Measurements from ENCODE around the gene MYADML2.

The MYADML2 gene

DNA sequence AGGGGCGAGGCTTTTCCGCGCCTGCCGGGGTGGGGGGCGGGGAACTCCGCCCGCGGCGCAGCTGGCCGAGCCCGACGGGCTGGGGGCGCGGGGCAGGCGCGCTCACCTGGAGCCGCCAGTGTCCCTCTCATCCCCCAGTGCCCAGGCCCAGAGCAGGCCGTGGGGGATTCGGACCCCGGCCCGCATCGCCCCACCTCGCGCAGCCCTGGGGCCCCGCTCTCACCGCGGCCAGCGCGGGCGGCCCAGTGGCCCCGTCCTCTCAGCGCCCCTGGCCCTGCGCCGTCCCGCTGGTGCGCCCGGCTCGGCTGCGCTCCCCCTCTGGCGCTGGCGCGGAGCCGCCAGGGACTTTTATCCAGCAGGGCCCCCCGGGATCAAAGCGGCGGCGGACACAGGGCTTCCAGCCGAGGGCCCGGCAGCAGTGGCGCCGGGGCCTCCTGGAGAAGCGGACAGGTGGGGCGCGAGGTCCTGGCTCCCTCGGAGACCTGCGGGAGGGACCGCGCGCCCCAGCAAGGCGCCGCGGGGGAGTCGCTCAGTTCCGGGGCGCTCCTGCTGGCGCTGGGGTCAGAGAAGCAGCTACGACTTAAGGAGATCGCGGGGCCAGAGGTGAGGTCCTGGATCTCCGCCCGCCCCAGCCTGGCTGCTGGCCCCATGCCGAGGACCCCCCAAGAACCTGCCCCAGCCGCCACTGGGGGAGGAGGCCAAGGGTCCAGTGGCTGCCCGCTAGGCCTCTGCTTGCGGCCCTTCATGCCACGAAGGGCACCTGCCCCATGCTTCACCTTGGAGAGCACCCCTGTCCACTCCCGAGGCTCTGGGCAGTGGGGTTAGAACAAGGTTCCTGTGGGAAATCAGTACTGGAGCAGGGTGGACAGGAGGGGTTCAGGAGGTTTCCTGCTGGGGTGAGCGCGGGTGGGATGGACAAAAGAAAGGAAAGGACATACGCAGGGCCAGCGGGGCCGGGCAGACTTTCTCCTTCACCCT, 14.8 kb upstream of the MYADML2 start:
- ChIA-PET POLR2A (no interaction called here), CTCF (interaction anchor here (1.5 to 6.4 kb wide), 7 partner anchors 8 to 68 kb away, joined by 3 to 117 read pairs (median 6); partner anchors contain the start of genes CENPX and LRRC45)
- H3K27me3 ChIP-seq (replicated peaks in 2 of 5; ENCODE audit: control insufficient read depth in 4 of 5, insufficient read depth in 5 of 5, low read length in 4 of 5): peaks cover 0 to 63% (median 21%) of the 10 kb centered on the region in 5 experiments
- DNase-seq: no peak
- H3K36me3 ChIP-seq (ENCODE audit: control insufficient read depth in 4 of 4, insufficient read depth in 4 of 4, low read length in 3 of 4): no peaks in the 10 kb centered on the region
- H3K4me1 ChIP-seq (ENCODE audit: control extremely low read depth in 1 of 4, control insufficient read depth in 4 of 4, insufficient read depth in 4 of 4, low read length in 3 of 4): peaks cover 0 to 37% (median 32%) of the 10 kb centered on the region in 4 experiments
- 15% methylated on average over 65 of the region's 82 CpGs for WGBS (ENCODE audit: insufficient coverage)
- H3K9me3 ChIP-seq (ENCODE audit: control extremely low read depth in 1 of 5, control insufficient read depth in 4 of 5, insufficient read depth in 2 of 5, low read depth in 1 of 5, low read length in 4 of 5): no peaks in the 10 kb centered on the region
- no peak overlapping the region for H3K27ac ChIP-seq (ENCODE audit: insufficient read depth in 1 of 2, low read depth in 1 of 2, low read length in 2 of 2, poor library complexity in 1 of 2, severe bottlenecking in 2 of 2)
- peak overlapping the region in 1 of 7 experiments; percentile 16 for H3K4me3 ChIP-seq (ENCODE audit: control insufficient read depth in 1 of 7, extremely low read depth in 1 of 7, insufficient read depth in 4 of 7, low read depth in 2 of 7, low read length in 6 of 7)

DNA sequence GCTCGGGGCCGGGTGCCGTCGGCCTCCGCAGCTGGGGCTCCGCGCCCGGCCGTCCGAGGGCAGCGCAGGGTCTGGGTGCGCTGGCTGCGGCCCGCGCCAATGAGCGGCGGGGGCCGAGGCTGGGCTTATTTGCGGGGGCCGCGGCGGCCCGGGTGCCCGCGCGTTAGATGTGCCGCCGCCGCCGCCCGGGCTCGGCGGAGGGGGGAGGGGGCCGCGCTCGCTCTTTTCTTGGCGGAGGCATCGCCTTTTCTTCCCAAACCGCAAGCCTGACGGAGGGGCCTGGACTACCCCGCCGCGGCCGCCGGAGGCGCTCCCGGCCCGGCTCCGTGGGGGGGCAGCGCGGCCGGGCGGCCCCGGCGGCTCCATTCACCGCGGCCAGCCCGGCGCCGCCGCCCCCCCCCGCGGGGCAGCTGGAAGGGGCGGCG, 14.1 kb upstream of the MYADML2 start, which contains the start of gene NOTUM:
Gene NOTUM, minus strand, starts transcription at position 101 of the 425 bp plus-strand sequence. CDS start 278 bp downstream, outside the sequence.
- Histone ChIP-seq H3K9me3 (ENCODE audit: control extremely low read depth in 1 of 5, control insufficient read depth in 4 of 5, insufficient read depth in 2 of 5, low read depth in 1 of 5, low read length in 4 of 5) (no peaks in the 10 kb centered on the region), H3K4me1 (ENCODE audit: control extremely low read depth in 1 of 4, control insufficient read depth in 4 of 4, insufficient read depth in 4 of 4, low read length in 3 of 4) (peaks cover 0 to 30% (median 25%) of the 10 kb centered on the region in 4 experiments), H3K27me3 (replicated peaks in 2 of 5; ENCODE audit: control insufficient read depth in 4 of 5, insufficient read depth in 5 of 5, low read length in 4 of 5) (peaks cover 0 to 63% (median 21%) of the 10 kb centered on the region in 5 experiments), H3K27ac (ENCODE audit: insufficient read depth in 1 of 2, low read depth in 1 of 2, low read length in 2 of 2, poor library complexity in 1 of 2, severe bottlenecking in 2 of 2) (no peak within 1 kb of the TSS), H3K36me3 (ENCODE audit: control insufficient read depth in 4 of 4, insufficient read depth in 4 of 4, low read length in 3 of 4) (no peaks in the 10 kb centered on the region), H3K4me3 (ENCODE audit: control insufficient read depth in 1 of 7, extremely low read depth in 1 of 7, insufficient read depth in 4 of 7, low read depth in 2 of 7, low read length in 6 of 7) (peak within 1 kb of the TSS in 5 of 7 experiments; percentile 9 to 61 (median 42))
- peak in 2 of 3 donors; percentile 45 to 54 for DNase-seq
- POLR2A ChIA-PET: no interaction called here
- WGBS (ENCODE audit: insufficient coverage): under 1% methylated on average over 46 of the region's 65 CpGs
- CTCF ChIA-PET: interaction anchor here (1.0 to 6.4 kb wide), 8 partner anchors 15 to 68 kb away, joined by 3 to 117 read pairs (median 14); partner anchors contain the start of genes ASPSCR1, CENPX and LRRC45

DNA sequence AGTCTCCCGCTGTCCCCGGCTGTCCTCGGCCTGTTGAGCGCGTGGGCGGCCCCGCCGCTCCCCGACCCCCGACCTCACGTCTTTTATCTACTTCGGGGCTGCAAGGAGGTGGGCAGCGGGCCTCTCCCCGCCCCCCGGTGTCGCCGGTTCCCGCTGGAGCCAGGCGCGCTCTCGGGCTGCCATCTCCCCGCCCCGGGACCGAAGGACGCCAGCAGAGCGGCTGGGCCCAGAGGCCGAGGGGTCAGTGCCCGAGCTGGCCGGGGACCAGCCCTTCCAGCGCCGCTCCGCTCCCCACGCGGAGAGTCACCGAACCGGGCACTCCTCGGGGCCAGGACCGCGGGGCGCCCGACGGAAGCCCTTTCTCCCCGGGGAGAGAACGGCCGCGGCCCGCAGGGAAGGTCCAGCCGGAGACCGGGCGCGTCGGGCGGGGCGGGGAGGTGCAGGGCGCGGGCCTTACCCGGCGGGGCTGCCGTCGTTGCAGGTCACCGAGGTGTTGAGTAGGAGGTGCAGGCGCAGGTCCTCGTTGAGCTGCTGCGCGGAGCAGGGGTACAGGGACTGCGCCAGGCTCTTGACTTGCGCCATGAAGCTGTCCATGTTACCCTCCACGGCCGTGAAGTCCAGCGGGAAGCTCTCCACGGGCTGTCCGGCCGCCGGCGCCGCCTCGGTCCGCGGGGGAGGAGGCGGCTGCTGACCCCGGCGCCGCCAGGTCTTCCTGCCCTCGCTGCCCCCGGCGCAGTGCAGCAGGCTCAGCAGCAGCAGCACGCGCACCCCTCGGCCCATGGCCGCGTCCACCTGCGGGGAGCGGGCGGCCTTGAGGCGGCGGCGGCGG, 13.3 kb upstream of the MYADML2 start:
- DNase-seq: no peak
- H3K9me3 ChIP-seq (ENCODE audit: control extremely low read depth in 1 of 5, control insufficient read depth in 4 of 5, insufficient read depth in 2 of 5, low read depth in 1 of 5, low read length in 4 of 5): no peaks in the 10 kb centered on the region
- H3K36me3 ChIP-seq (ENCODE audit: control insufficient read depth in 4 of 4, insufficient read depth in 4 of 4, low read length in 3 of 4): no peaks in the 10 kb centered on the region
- WGBS (ENCODE audit: insufficient coverage): 6% methylated on average over 74 of the region's 98 CpGs
- CTCF ChIA-PET: interaction anchor here (0.8 to 6.4 kb wide), 17 partner anchors 8 to 91 kb away, joined by 3 to 117 read pairs (median 6); partner anchors contain the start of genes ASPSCR1, CENPX, DCXR and LRRC45
- peaks cover 0 to 63% (median 21%) of the 10 kb centered on the region in 5 experiments for H3K27me3 ChIP-seq (replicated peaks in 2 of 5; ENCODE audit: control insufficient read depth in 4 of 5, insufficient read depth in 5 of 5, low read length in 4 of 5)
- H3K27ac ChIP-seq (ENCODE audit: insufficient read depth in 1 of 2, low read depth in 1 of 2, low read length in 2 of 2, poor library complexity in 1 of 2, severe bottlenecking in 2 of 2): no peak overlapping the region
- POLR2A ChIA-PET: interaction anchor here (1.0 to 1.1 kb wide), 3 partner anchors 13 to 61 kb away, joined by 3 to 11 read pairs (median 4); partner anchors contain the start of genes CENPX and MAFG
- H3K4me1 ChIP-seq (ENCODE audit: control extremely low read depth in 1 of 4, control insufficient read depth in 4 of 4, insufficient read depth in 4 of 4, low read length in 3 of 4): peaks cover 0 to 24% (median 20%) of the 10 kb centered on the region in 4 experiments
- peak overlapping the region in 5 of 7 experiments; percentile 9 to 61 (median 42) for H3K4me3 ChIP-seq (ENCODE audit: control insufficient read depth in 1 of 7, extremely low read depth in 1 of 7, insufficient read depth in 4 of 7, low read depth in 2 of 7, low read length in 6 of 7)

DNA sequence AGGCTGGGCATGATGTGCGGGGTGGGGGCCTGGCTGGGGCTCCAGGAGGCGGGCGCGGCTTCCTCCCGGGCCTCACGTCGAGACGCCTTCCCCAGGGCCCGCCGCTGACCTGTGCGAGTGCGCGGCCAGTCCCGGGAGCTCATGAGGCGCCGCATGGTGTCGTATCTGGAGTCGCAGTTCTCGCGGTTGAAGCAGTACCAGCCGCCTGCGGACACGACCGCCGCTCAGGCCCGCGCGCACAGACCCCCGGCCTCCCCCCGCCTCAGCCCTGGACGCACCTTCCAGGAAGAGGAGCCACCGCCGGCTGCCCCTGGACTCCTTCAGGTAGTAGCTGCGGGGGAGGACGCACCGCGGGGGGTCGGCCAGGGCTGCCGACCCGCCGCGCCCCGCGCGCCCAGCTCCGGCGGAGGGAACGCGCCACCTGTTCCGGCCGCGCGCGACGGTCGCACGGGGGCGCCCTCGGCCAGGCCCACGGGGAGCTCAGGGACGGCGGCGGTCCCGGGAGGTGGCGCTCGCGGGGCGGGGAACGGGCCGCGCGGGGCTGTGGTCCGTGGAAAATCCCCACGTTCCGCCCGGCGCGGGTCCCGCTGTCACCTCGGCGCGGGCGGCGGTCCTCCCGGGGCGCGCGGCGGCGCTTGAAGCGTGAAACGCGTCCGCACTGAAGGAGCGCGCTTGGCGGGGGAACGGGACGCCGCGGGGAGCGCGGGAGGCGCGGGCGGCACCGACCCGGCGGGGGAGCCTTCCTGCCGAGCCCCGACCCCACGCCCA, 12.5 kb upstream of the MYADML2 start:
- H3K4me3 ChIP-seq (ENCODE audit: control insufficient read depth in 1 of 7, extremely low read depth in 1 of 7, insufficient read depth in 4 of 7, low read depth in 2 of 7, low read length in 6 of 7): peak overlapping the region in 6 of 7 experiments; percentile 9 to 61 (median 40)
- peak; percentile 54 to 73 (median 72) for DNase-seq
- no peak overlapping the region for H3K27ac ChIP-seq (ENCODE audit: insufficient read depth in 1 of 2, low read depth in 1 of 2, low read length in 2 of 2, poor library complexity in 1 of 2, severe bottlenecking in 2 of 2)
- H3K27me3 ChIP-seq (replicated peaks in 2 of 5; ENCODE audit: control insufficient read depth in 4 of 5, insufficient read depth in 5 of 5, low read length in 4 of 5): peaks cover 0 to 63% (median 21%) of the 10 kb centered on the region in 5 experiments
- H3K4me1 ChIP-seq (ENCODE audit: control extremely low read depth in 1 of 4, control insufficient read depth in 4 of 4, insufficient read depth in 4 of 4, low read length in 3 of 4): peaks cover 0 to 22% (median 19%) of the 10 kb centered on the region in 4 experiments
- POLR2A ChIA-PET: interaction anchor here (0.6 to 1.1 kb wide), 5 partner anchors 8 to 62 kb away, joined by 3 to 11 read pairs (median 4); partner anchors contain the start of genes CENPX and MAFG
- under 1% methylated on average over 85 of the region's 112 CpGs for WGBS (ENCODE audit: insufficient coverage)
- no peaks in the 10 kb centered on the region for H3K36me3 ChIP-seq (ENCODE audit: control insufficient read depth in 4 of 4, insufficient read depth in 4 of 4, low read length in 3 of 4)
- CTCF ChIA-PET: interaction anchor here (0.7 to 6.4 kb wide), 22 partner anchors 9 to 90 kb away, joined by 3 to 117 read pairs (median 5); partner anchors contain the start of genes ASPSCR1, CENPX, DCXR and LRRC45
- no peaks in the 10 kb centered on the region for H3K9me3 ChIP-seq (ENCODE audit: control extremely low read depth in 1 of 5, control insufficient read depth in 4 of 5, insufficient read depth in 2 of 5, low read depth in 1 of 5, low read length in 4 of 5)

DNA sequence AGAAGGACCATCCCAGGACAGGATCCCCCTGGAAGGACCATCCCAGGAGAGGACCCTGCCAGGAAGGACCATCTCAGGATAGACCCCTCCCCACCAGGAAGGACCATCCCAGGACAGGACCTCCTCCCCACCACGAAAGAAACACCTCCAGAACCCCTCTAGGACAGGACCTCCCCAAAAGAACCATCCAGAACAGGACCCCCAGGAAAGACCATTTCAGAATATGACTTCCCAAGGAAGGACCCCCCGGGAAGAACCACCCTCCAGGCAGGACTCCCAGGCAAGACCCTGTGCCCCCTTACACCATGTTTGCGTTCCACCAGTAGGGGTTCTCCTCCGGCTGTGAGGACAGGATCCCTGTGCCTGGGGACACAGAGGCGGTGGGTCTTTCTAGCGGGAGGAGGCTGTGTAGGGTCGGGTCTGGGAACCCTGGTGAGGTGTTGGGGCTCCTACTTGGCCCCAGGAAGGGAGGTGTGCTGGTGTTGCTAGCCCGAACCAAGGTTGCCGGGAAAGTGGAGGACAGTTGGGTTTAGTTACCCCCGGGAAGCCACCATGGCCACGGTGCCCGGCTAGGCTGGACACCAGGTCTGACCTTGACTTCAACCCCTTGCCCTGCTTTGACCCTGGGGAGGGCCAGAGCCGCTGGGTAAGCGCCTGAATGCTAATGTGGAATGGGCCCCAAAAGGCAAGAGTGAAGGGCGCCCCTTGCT, 11.8 kb upstream of the MYADML2 start:
- Histone ChIP-seq H3K4me3 (ENCODE audit: control insufficient read depth in 1 of 7, extremely low read depth in 1 of 7, insufficient read depth in 4 of 7, low read depth in 2 of 7, low read length in 6 of 7) (peak overlapping the region in 2 of 7 experiments; percentile 55 to 61), H3K27ac (ENCODE audit: insufficient read depth in 1 of 2, low read depth in 1 of 2, low read length in 2 of 2, poor library complexity in 1 of 2, severe bottlenecking in 2 of 2) (no peak overlapping the region), H3K36me3 (ENCODE audit: control insufficient read depth in 4 of 4, insufficient read depth in 4 of 4, low read length in 3 of 4) (no peaks in the 10 kb centered on the region), H3K4me1 (ENCODE audit: control extremely low read depth in 1 of 4, control insufficient read depth in 4 of 4, insufficient read depth in 4 of 4, low read length in 3 of 4) (peaks cover 0 to 22% (median 19%) of the 10 kb centered on the region in 4 experiments), H3K9me3 (ENCODE audit: control extremely low read depth in 1 of 5, control insufficient read depth in 4 of 5, insufficient read depth in 2 of 5, low read depth in 1 of 5, low read length in 4 of 5) (no peaks in the 10 kb centered on the region), H3K27me3 (replicated peaks in 2 of 5; ENCODE audit: control insufficient read depth in 4 of 5, insufficient read depth in 5 of 5, low read length in 4 of 5) (peaks cover 0 to 58% (median 21%) of the 10 kb centered on the region in 5 experiments)
- CTCF ChIA-PET: interaction anchor here (0.7 to 6.4 kb wide), 22 partner anchors 9 to 89 kb away, joined by 3 to 117 read pairs (median 5); partner anchors contain the start of genes ASPSCR1, CENPX, DCXR and LRRC45
- no peak for DNase-seq
- POLR2A ChIA-PET: interaction anchor here (0.6 to 1.1 kb wide), 4 partner anchors 7 to 63 kb away, joined by 3 to 11 read pairs (median 4); partner anchors contain the start of genes CENPX and MAFG
- WGBS (ENCODE audit: insufficient coverage): 72% methylated on average over 13 of the region's 15 CpGs

Data from common myeloid progenitor, CD34-positive (primary cell).